Stimulated activated CD4-positive, alpha-beta T cell treated with anti-CD3 and anti-CD28 coated beads, Interleukin-2, amount 100 ng/mL, for 48 hours (primary cell): ENCODE data around the gene HENMT1.

ENCODE experiments used
- DNase-seq, 2 donors: peaks; one replicate each; pipeline ENCODE4 v3.0.0-alpha.2; 2020

Gene HENMT1

DNA sequence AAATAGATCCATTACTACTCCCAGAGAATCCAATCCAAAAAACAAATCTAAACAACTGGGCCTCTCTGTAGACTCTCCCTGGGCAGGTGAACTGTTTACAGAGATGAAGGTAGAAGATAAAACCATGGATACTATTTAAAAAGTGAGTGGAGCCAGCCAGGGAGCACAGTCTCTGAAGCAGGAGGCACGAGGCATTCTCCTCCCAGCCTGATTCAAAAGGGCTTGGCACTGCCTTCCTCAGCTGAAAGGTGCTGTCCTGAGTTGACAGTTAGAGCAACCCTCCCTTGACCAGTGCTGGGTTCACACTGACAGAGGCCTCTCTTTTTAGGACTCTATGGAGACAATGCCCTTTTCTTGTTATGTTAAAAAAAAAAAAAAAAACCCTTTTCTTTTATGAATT, 36.8 kb downstream of the HENMT1 start:
- no peak for DNase-seq

DNA sequence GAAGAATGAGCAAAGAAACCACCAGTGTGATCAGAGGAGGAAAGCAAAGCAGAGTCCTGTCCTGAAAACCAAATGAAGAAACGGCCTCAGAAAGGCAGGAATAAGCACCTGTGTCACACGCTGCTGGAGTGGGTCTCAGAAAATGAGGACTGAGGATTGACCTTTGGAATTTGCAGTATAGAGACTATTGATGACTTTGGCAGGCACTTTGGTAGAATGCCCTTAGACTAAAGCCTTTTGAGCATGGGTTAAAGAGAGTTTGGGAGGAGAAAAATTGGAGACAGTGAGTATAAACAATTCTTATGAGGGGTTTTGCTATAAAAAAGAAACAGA, 43.2 kb downstream of the HENMT1 start:
- DNase-seq = no peak

- no peak for DNase-seq
Measured at GRCh38 chr1:108617008-108617723, 43.7 kb downstream of the HENMT1 start.

- DNase-seq = no peak
Measured at GRCh38 chr1:108615544-108615943, 45.3 kb downstream of the HENMT1 start.

DNA sequence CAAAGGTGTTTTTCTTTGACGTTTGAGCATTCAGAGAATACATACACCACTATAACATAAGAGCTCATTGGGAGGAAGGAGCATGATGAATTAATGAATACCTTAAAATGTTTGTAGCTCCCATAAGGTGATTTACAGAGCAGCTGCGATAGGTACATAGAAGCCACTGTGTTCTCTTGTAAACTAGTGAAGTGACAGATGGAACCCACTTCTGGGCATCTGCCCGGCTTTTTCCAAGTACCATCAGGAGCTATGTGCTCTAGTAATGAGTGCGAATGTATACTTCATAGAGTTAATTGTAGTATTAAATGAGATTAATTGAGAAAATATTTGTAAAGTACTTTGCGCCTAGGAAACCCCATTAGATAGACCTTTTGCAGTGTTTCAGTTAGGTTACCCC, 48.4 kb downstream of the HENMT1 start:
- no peak for DNase-seq

GRCh38 chr1:108611984-108612383, 48.9 kb downstream of the HENMT1 start:
- no peak for DNase-seq

DNA sequence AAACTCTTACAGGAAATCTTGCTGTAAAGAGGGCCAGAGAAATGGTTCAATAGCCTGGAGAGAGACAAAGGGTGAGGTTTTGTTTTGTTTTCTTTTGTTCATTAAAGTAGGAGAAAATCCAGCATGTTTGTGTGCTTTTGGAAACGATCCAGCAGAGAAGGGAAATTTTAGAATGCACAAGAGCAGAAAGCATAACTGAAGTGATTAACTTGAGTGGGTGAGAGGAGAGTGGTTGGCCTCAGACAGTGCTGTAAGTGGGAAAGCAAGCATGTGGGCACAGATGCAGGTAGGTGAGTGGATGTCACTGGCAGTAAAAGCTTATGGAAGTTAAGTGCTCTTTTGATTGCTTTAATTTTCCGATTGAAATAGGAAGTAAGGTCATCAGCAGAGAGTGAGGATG, 50.8 kb downstream of the HENMT1 start:
- DNase-seq = no peak

DNA sequence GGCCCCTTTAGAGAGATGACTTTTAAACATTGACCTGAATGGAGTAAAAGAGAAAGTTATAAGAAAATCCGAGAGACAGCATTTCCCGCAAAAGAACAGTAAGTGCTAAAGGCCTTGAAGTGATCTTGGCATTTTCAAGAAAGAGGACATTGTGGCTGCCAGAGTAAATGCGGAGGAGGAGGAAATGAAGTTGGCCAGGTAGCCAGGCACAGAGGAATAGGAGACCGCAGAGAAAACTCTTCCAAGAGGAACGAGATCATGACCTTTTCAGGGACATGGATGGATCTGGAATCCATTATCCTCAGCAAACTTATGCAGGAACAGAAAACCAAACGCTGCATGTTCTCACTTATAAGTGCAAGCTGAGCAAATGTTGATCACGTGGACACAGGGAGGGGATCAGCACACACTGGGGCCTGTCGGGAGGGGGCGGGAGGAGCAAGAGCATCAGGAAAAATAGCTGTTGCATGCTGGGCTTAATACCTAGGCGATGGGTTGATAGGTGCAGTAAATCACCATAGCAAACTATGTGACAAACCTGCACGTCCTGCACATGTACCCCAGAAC, 51.3 kb downstream of the HENMT1 start:
- DNase-seq = no peak

DNA sequence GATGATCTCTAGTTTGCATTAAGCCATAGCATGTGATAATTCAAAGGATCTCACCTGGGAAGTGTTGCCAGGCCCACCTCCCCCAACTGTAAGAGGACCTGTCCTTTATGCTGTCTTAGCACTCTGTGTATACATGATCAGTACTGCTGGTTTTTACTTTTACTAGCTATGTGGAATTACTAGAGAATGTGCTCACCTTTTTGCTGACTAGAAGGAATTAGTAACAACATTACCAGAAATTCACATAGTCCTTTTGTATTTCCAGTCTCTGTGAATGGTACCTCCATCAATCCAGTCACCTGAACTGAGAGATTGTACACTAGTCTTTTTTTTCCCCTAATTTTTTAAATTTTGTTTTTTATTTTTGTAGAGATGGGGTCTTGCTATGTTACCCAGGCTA, 54.4 kb downstream of the HENMT1 start:
- DNase-seq = no peak

GRCh38 chr1:108605633-108606032, 55.3 kb downstream of the HENMT1 start:
- no peak for DNase-seq

- DNase-seq = no peak
Measured at GRCh38 chr1:108601708-108602410, 59.0 kb downstream of the HENMT1 start.

GRCh38 chr1:108600504-108600903, 60.4 kb downstream of the HENMT1 start:
- DNase-seq = no peak

- no peak for DNase-seq
Measured at GRCh38 chr1:108598340-108598739, 62.6 kb downstream of the HENMT1 start.
